Endothelial cell of umbilical vein (primary cell): Measurements from ENCODE around the gene CPA1. TPM values are rescaled to one million over a fixed set of nuclear protein-coding genes. Genes with fewer than 3 reads are reported as not detected.

Experiments used
- BruUV-seq: library from RNA; stranded (reverse); fragments of 400-500 nt; replicated peaks from 2 replicates; lab custom pipeline; 2021; lab: Mats Ljungman, UMichigan
- CTCF ChIA-PET: fragments of 300-600, 350-600 bp; sonication (Branson Sonifier 250); formaldehyde crosslinking; loops from one replicate; lab custom pipeline; 2021; ENCODE audit warnings: antibody characterized with exemption, inconsistent platforms; lab: Charles Lee
- POLR2A ChIA-PET: fragments of 300-600, 350-600 bp; sonication (Branson Sonifier 250); formaldehyde crosslinking; loops from one replicate; lab custom pipeline; 2021; ENCODE audit warnings: antibody characterized with exemption, inconsistent platforms; lab: Charles Lee
- DNase-seq: peaks from one replicate; pipeline ENCODE4 v3.0.0-alpha.2; 2011; ENCODE audit warnings: low read depth, low spot score
- FAIRE-seq: peaks from 2 replicates; lab custom pipeline; 2011; peaks lifted over from hg19 to GRCh38; lab: Jason Lieb, UNC
- H2AFZ ChIP-seq: 2 replicates; pipeline ENCODE4 v1.6.0; 2012; ENCODE audit warnings: low read depth, low read length, control low read depth, inconsistent platforms
- H3K27ac ChIP-seq: 2 replicates; pipeline ENCODE4 v1.5.1; 2011; ENCODE audit warnings: low read depth, mild to moderate bottlenecking, control low read depth, low read length, moderate library complexity; ENCODE audit not compliant: insufficient read depth
- H3K27me3 ChIP-seq, 2 experiments: 2 replicates each; pipeline versions ENCODE4 v1.6.0 to v1.6.1; 2011; ENCODE audit warnings: low read length in 2 of 2, mixed read lengths in 1 of 2; ENCODE audit not compliant: control insufficient read depth in 2 of 2, insufficient read depth in 2 of 2
- H3K36me3 ChIP-seq, 2 experiments: 2 replicates in 1 of 2; 3 replicates in 1 of 2; pipeline ENCODE4 v1.5.1; 2011; ENCODE audit warnings: low read length in 2 of 2, mild to moderate bottlenecking in 1 of 2, moderate library complexity in 1 of 2; ENCODE audit not compliant: control insufficient read depth in 2 of 2, insufficient read depth in 2 of 2; ENCODE audit errors: extremely low read depth in 1 of 2
- H3K4me1 ChIP-seq: 3 replicates; pipeline ENCODE4 v1.5.1; 2011; ENCODE audit warnings: mild to moderate bottlenecking, low read length; ENCODE audit not compliant: control insufficient read depth, insufficient read depth; ENCODE audit errors: extremely low read depth
- H3K4me2 ChIP-seq: 2 replicates; pipeline ENCODE4 v1.6.1; 2011; ENCODE audit warnings: low read length, control low read depth, mixed read lengths; ENCODE audit not compliant: insufficient read depth
- H3K4me3 ChIP-seq, 3 experiments: fragments of 200-600 bp in 1 of 3; sonication (generic), shearing (Covaris generic) in 1 of 3; replicated peaks in 1 of 3; 2 replicates each; pipeline ENCODE4 v1.5.1; 2011 to 2016; ENCODE audit warnings: control low read depth in 3 of 3, low read length in 3 of 3, mild to moderate bottlenecking in 2 of 3, inconsistent platforms in 1 of 3, low read depth in 1 of 3, moderate library complexity in 1 of 3; ENCODE audit not compliant: insufficient read depth in 1 of 3
- H3K79me2 ChIP-seq: 2 replicates; pipeline ENCODE4 v1.6.0; 2012; ENCODE audit warnings: low read length, inconsistent platforms; ENCODE audit not compliant: control insufficient read depth, insufficient read depth
- H3K9ac ChIP-seq: replicated peaks from 2 replicates; pipeline ENCODE3; 2011; ENCODE audit warnings: low read length, control low read depth; ENCODE audit not compliant: insufficient read depth; ENCODE audit errors: extremely low read depth
- H3K9me1 ChIP-seq: replicated peaks from 3 replicates; pipeline ENCODE4 v1.6.0; 2011; ENCODE audit warnings: mild to moderate bottlenecking, low read length; ENCODE audit not compliant: control insufficient read depth, insufficient read depth; ENCODE audit errors: extremely low read depth
- H3K9me3 ChIP-seq: replicated peaks from 2 replicates; pipeline ENCODE4 v1.5.1; 2012; ENCODE audit warnings: low read length, inconsistent platforms; ENCODE audit not compliant: control insufficient read depth, insufficient read depth
- H4K20me1 ChIP-seq: replicated peaks from 2 replicates; pipeline ENCODE3; 2011; ENCODE audit warnings: mild to moderate bottlenecking, low read length; ENCODE audit not compliant: control insufficient read depth, insufficient read depth; ENCODE audit errors: extremely low read depth
- EZH2 ChIP-seq: IDR thresholded peaks from 2 replicates; pipeline ENCODE4 v1.6.1; 2012; ENCODE audit warnings: borderline replicate concordance, low read depth, mild to moderate bottlenecking, moderate library complexity, low read length, inconsistent platforms; ENCODE audit not compliant: severe bottlenecking
- FOS ChIP-seq: IDR thresholded peaks from 2 replicates; pipeline ENCODE4 v1.6.1; 2011; ENCODE audit warnings: mild to moderate bottlenecking, low read length, moderate library complexity, borderline replicate concordance; ENCODE audit not compliant: insufficient read depth
- GATA2 ChIP-seq: IDR thresholded peaks from 2 replicates; pipeline ENCODE4 v1.7.0; 2011; ENCODE audit warnings: low read depth, mild to moderate bottlenecking, moderate library complexity, mixed read lengths, low read length; ENCODE audit not compliant: insufficient read length, insufficient read depth
- JUN ChIP-seq: IDR thresholded peaks from 2 replicates; pipeline ENCODE4 v1.6.1; 2011; ENCODE audit warnings: borderline replicate concordance, low read depth; ENCODE audit not compliant: insufficient read length, insufficient read depth
- MAX ChIP-seq: IDR thresholded peaks from 2 replicates; pipeline ENCODE4 v1.6.1; 2011; ENCODE audit not compliant: insufficient read depth, insufficient read length
- POLR2A ChIP-seq: IDR thresholded peaks from 2 replicates; pipeline ENCODE4 v1.6.1; 2012; ENCODE audit warnings: low read depth, mild to moderate bottlenecking, control low read depth, low read length
- POLR2AphosphoS5 ChIP-seq: IDR thresholded peaks from 2 replicates; pipeline ENCODE4 v1.6.1; 2012; ENCODE audit warnings: low read depth, mild to moderate bottlenecking, control low read depth, low read length, moderate library complexity; ENCODE audit not compliant: insufficient read depth
- dilution Hi-C: fragments of 300-500 bp; cut with MboI; formaldehyde crosslinking; loops from one replicate; pipeline ENCODE4 v1.15.0; 2019; ENCODE audit warnings: low sequenced_read_pairs; ENCODE audit not compliant: extremely low pct_ligation_motif_present
- intact Hi-C: fragments of 100-400 bp; cut with micrococcal nuclease; formaldehyde crosslinking; loops from one replicate; pipeline ENCODE4 v1.10.0; 2022
- polyA plus RNA-seq, 4 experiments: library from polyadenylated mRNA; depleted of rRNA in 3 of 4; stranded (reverse) in 3 of 4; unstranded in 1 of 4; fragments of >200 nt; gene quantifications; 2 replicates each; pipeline versions ENCODE4 v1.2.1 to v1.2.3, GENCODE V29; 2011 to 2012; ENCODE audit warnings: missing spikeins in 1 of 4
- total RNA-seq: library from RNA; stranded (reverse); gene quantifications from 2 replicates; pipeline ENCODE4 v1.2.3, GENCODE V29; 2021
- TF ChIP-seq, protein P1 (sequence below), 2 donors: IDR thresholded peaks; 1 replicate in 1 of 2; 2 replicates in 1 of 2; pipeline ENCODE4 v1.5.1; 2011; ENCODE audit warnings: low read length in 2 of 2, mild to moderate bottlenecking in 2 of 2, moderate library complexity in 2 of 2, control low read depth in 1 of 2, inconsistent platforms in 1 of 2, low read depth in 1 of 2; ENCODE audit not compliant: insufficient read depth in 1 of 2; ENCODE audit errors: extremely low read depth in 1 of 2

CPA1 gene
- total and polyA plus RNA-seq, 2 donors (not counting 3 experiments of a cell fraction or from before 2014, with no cell fraction given): not detected

DNA sequence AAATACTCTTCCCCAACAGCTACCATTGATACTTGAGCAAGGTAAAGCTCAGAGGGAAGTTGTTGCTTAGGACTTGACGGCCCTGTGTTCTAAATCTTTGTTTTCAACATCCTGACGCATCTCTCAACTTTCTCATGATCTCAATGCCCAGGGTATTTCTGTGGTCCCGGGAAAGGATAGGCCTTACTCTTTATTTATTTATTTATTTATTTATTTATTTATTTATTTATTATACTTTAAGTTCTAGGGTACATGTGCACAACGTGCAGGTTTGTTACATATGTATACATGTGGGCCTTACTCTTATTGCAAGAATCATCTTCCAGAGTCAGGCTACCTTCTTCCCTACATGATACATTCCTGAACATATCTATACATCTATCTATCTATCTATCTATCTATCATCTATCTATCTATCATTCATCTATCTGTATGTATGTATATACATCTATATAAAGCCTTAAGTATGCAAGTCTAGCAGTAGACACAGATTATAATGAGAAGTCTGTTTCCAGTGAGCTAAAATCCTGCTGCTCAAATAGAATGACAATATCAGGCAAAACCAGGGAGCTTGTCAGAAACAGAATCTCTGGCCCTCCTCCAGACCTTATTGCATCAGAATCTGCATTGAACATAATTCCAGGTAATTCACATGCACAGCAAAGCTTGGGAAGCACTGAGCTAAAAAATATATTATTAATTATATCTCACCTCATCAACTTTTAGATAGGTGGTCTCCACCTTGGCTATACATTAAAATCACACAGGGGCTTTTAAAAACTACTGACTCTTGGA, 47.8 kb upstream of the CPA1 start:
- Histone ChIP-seq H4K20me1 (no peaks in the 10 kb centered on the region), H3K4me2 (no peak overlapping the region), H3K79me2 (no peaks in the 10 kb centered on the region), H3K27me3 (peaks cover 1 to 2% of the 10 kb centered on the region in 2 experiments), H3K9me1 (no peaks in the 10 kb centered on the region), H3K27ac (no peak overlapping the region), H2AFZ (no peak overlapping the region), H3K4me3 (no peak overlapping the region), H3K9ac (no peak overlapping the region), H3K36me3 (no peaks in the 10 kb centered on the region), H3K4me1 (no peaks in the 10 kb centered on the region), H3K9me3 (no peaks in the 10 kb centered on the region)
- TF ChIP-seq GATA2: no peak
- TF ChIP-seq POLR2A: no peak
- TF ChIP-seq JUN: no peak
- TF ChIP-seq, protein P1, sequence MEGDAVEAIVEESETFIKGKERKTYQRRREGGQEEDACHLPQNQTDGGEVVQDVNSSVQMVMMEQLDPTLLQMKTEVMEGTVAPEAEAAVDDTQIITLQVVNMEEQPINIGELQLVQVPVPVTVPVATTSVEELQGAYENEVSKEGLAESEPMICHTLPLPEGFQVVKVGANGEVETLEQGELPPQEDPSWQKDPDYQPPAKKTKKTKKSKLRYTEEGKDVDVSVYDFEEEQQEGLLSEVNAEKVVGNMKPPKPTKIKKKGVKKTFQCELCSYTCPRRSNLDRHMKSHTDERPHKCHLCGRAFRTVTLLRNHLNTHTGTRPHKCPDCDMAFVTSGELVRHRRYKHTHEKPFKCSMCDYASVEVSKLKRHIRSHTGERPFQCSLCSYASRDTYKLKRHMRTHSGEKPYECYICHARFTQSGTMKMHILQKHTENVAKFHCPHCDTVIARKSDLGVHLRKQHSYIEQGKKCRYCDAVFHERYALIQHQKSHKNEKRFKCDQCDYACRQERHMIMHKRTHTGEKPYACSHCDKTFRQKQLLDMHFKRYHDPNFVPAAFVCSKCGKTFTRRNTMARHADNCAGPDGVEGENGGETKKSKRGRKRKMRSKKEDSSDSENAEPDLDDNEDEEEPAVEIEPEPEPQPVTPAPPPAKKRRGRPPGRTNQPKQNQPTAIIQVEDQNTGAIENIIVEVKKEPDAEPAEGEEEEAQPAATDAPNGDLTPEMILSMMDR (IDR thresholded peaks at IDR 0.05; ENCODE audit: extremely low read depth in 1 of 2, insufficient read depth in 1 of 2, low read depth in 1 of 2, low read length in 2 of 2): no peak
- TF ChIP-seq MAX: no peak
- TF ChIP-seq POLR2AphosphoS5: no peak
- no peak for TF ChIP-seq EZH2
- TF ChIP-seq FOS: no peak
- dilution Hi-C loops (no loop called here), intact Hi-C loops (no loop called here)
- DNase-seq: no peak
- CTCF ChIA-PET: interaction anchor here (1.4 to 1.7 kb wide), 2 partner anchors 20 to 426 kb away, joined by 4 read pairs; no protein-coding TSS in a partner anchor
- no peak for FAIRE-seq
- BruUV-seq: no TSS peak
- POLR2A ChIA-PET: no interaction called here
